SK-N-DZ (cell line): ENCODE measurements around the gene PKP3. TPM values are rescaled to one million over a fixed set of nuclear protein-coding genes. Genes with fewer than 3 reads are reported as not detected.
"Not testable (repeated sequence)": the region's sequence is repeated elsewhere in the genome, so short reads cannot be mapped to it uniquely, and the experiment has no call there.

ENCODE experiments used
- DNase-seq: peaks from one replicate; pipeline ENCODE4 v3.0.0-alpha.2; 2015; ENCODE audit warnings: low spot score
- polyA plus RNA-seq, 2 experiments: library from polyadenylated mRNA; depleted of rRNA; stranded (reverse); fragments of >200 nt; gene quantifications; 2 replicates each; pipeline ENCODE4 v1.2.3, GENCODE V29; 2014

The PKP3 gene
- 1.7 and 3.2 TPM in 2 replicates for polyA plus RNA-seq (2014; cell fraction: cytosol; rRNA removed)
- polyA plus RNA-seq (2014; cell fraction: nucleus; rRNA removed): 9.4 and 10.9 TPM in 2 replicates

GRCh38 chr11:394034-394857 lies at the start of gene PKP3:
Gene PKP3 (plus strand): TSS chr11:394209. CDS start chr11:394293, 84 bp downstream.
- no peak for DNase-seq

- DNase-seq: no peak
Measured at GRCh38 chr11:344836-345578, 49.0 kb upstream of the PKP3 start.

GRCh38 chr11:346529-346928 lies 47.5 kb upstream of the PKP3 start:
- DNase-seq: no peak

GRCh38 chr11:349270-349954 lies 44.6 kb upstream of the PKP3 start:
- DNase-seq: not testable (repeated sequence)

GRCh38 chr11:350033-350722 lies 43.8 kb upstream of the PKP3 start:
- DNase-seq: not testable (repeated sequence)

- DNase-seq: no peak
Measured at GRCh38 chr11:350723-351255, 43.2 kb upstream of the PKP3 start.

GRCh38 chr11:351411-351810 lies 42.6 kb upstream of the PKP3 start:
- DNase-seq: no peak

- DNase-seq: no peak
Measured at GRCh38 chr11:352456-353031, 41.5 kb upstream of the PKP3 start.

GRCh38 chr11:353179-353873 lies 40.7 kb upstream of the PKP3 start:
- no peak for DNase-seq

GRCh38 chr11:355581-356458 lies 38.2 kb upstream of the PKP3 start:
- peak; percentile 73 for DNase-seq

- no peak for DNase-seq
Measured at GRCh38 chr11:356610-357009, 37.4 kb upstream of the PKP3 start.

- no peak for DNase-seq
Measured at GRCh38 chr11:357582-357981, 36.4 kb upstream of the PKP3 start.

GRCh38 chr11:358129-358800 lies 35.7 kb upstream of the PKP3 start:
- no peak for DNase-seq

GRCh38 chr11:359181-359714 lies 34.8 kb upstream of the PKP3 start:
- no peak for DNase-seq

- no peak for DNase-seq
Measured at GRCh38 chr11:360326-361280, 33.4 kb upstream of the PKP3 start.

- no peak for DNase-seq
Measured at GRCh38 chr11:362642-363442, 31.2 kb upstream of the PKP3 start.
